SK-N-SH (cell line): ENCODE results near the gene RHOT1. TPM values are rescaled to one million over a fixed set of nuclear protein-coding genes. Genes with fewer than 3 reads are reported as not detected.

ENCODE experiments used
- CTCF ChIA-PET: fragments of 300-600, 350-600 bp; formaldehyde crosslinking; extraction: SDS; loops from one replicate; lab custom pipeline; 2021; lab: Yijun Ruan, JAX
- POLR2A ChIA-PET: fragments of 350-600 bp; sonication (Branson Sonifier 250); formaldehyde crosslinking; extraction: SDS; loops from one replicate; lab custom pipeline; 2020; ENCODE audit warnings: antibody characterized with exemption, inconsistent platforms; lab: Yijun Ruan, JAX
- DNase-seq: peaks from one replicate; pipeline ENCODE4 v3.0.0; 2012
- H2AFZ ChIP-seq: fragments of 200-600 bp; sonication (generic); 2 replicates; pipeline ENCODE4 v1.8.1; 2016; ENCODE audit warnings: antibody characterized with exemption, mild to moderate bottlenecking, low read depth
- H3F3A ChIP-seq: fragments of 200-600 bp; sonication (generic); replicated peaks from 2 replicates; pipeline ENCODE3; 2016; ENCODE audit warnings: antibody characterized with exemption, mild to moderate bottlenecking; ENCODE audit not compliant: insufficient read depth
- H3K27ac ChIP-seq, 2 experiments: fragments of 200-500 bp in 1 of 2; fragments of 200-600 bp in 1 of 2; sonication (Bioruptor generic) in 1 of 2; sonication (generic), shearing (Covaris generic) in 1 of 2; 2 replicates each; pipeline versions ENCODE4 v1.5.1 to v1.6.1; 2014 to 2016; ENCODE audit warnings: low read depth in 2 of 2, inconsistent platforms in 1 of 2, low read length in 1 of 2, mild to moderate bottlenecking in 1 of 2, mixed read lengths in 1 of 2
- H3K27me3 ChIP-seq: fragments of 200-600 bp; sonication (generic), shearing (Covaris generic); 2 replicates; pipeline ENCODE4 v1.6.1; 2016; ENCODE audit warnings: mixed run types; ENCODE audit not compliant: insufficient read depth
- H3K36me3 ChIP-seq, 2 experiments: fragments of 200-500 bp in 1 of 2; fragments of 200-600 bp in 1 of 2; sonication (Bioruptor generic) in 1 of 2; sonication (generic) in 1 of 2; replicated peaks in 1 of 2; 2 replicates each; pipeline versions ENCODE3 to v1.5.1; 2014 to 2016; ENCODE audit warnings: low read length in 1 of 2, mild to moderate bottlenecking in 1 of 2; ENCODE audit not compliant: insufficient read depth in 2 of 2, control insufficient read depth in 1 of 2
- H3K4me1 ChIP-seq, 2 experiments: fragments of 200-500 bp in 1 of 2; fragments of 200-600 bp in 1 of 2; sonication (Bioruptor generic) in 1 of 2; sonication (generic), shearing (Covaris generic) in 1 of 2; 2 replicates each; pipeline versions ENCODE4 v1.5.1 to v1.6.1; 2014 to 2016; ENCODE audit warnings: low read depth in 1 of 2, low read length in 1 of 2, mixed run types in 1 of 2; ENCODE audit not compliant: insufficient read depth in 2 of 2, control insufficient read depth in 1 of 2
- H3K4me2 ChIP-seq: fragments of 200-600 bp; sonication (generic), shearing (Covaris generic); 2 replicates; pipeline ENCODE4 v1.6.1; 2017; ENCODE audit warnings: mixed run types
- H3K4me3 ChIP-seq, 2 experiments: fragments of 200-500 bp in 1 of 2; fragments of 200-600 bp in 1 of 2; sonication (Bioruptor generic) in 1 of 2; sonication (generic), shearing (Covaris generic) in 1 of 2; 2 replicates each; pipeline versions ENCODE4 v1.5.1 to v1.8.1; 2014 to 2016; ENCODE audit warnings: low read depth in 2 of 2, inconsistent platforms in 1 of 2, low read length in 1 of 2, mild to moderate bottlenecking in 1 of 2, mixed read lengths in 1 of 2, moderate library complexity in 1 of 2
- H3K79me2 ChIP-seq: fragments of 200-600 bp; sonication (generic); 2 replicates; pipeline ENCODE4 v1.8.1; 2017; ENCODE audit warnings: mild to moderate bottlenecking; ENCODE audit not compliant: insufficient read depth
- H3K9ac ChIP-seq: fragments of 200-600 bp; sonication (generic); 2 replicates; pipeline ENCODE4 v1.6.1; 2017; ENCODE audit warnings: mixed run types
- H3K9me2 ChIP-seq: fragments of 200-600 bp; sonication (generic); 2 replicates; pipeline ENCODE4 v1.6.1; 2017; ENCODE audit warnings: mixed run types
- H3K9me3 ChIP-seq: fragments of 200-600 bp; sonication (generic); 2 replicates; pipeline ENCODE4 v1.6.1; 2017; ENCODE audit warnings: mixed run types, mild to moderate bottlenecking, moderate library complexity
- H4K20me1 ChIP-seq: fragments of 200-600 bp; sonication (generic); 2 replicates; pipeline ENCODE4 v1.6.1; 2017; ENCODE audit warnings: mild to moderate bottlenecking, mixed run types; ENCODE audit not compliant: insufficient read depth
- EP300 ChIP-seq, 2 experiments: IDR thresholded peaks; 2 replicates each; pipeline versions ENCODE4 v1.4.0 to v1.6.1; 2012; ENCODE audit warnings: borderline replicate concordance in 1 of 2, low read depth in 1 of 2, low read length in 1 of 2
- EZH2phosphoT487 ChIP-seq: fragments of 200-600 bp; sonication (generic); IDR thresholded peaks from 2 replicates; pipeline ENCODE4 v1.6.1; 2017; ENCODE audit warnings: low read depth, mixed run types, mild to moderate bottlenecking, antibody characterized with exemption, moderate library complexity, borderline replicate concordance
- FOSL2 ChIP-seq: IDR thresholded peaks from 2 replicates; pipeline ENCODE4 v1.4.0; 2012; ENCODE audit warnings: low read depth, mild to moderate bottlenecking, moderate library complexity, borderline replicate concordance
- GATA2 ChIP-seq: sonication (generic); formaldehyde crosslinking; IDR thresholded peaks from 2 replicates; pipeline ENCODE4 v1.5.0; 2020; ENCODE audit warnings: mild to moderate bottlenecking, missing genetic modification reagents
- IRF3 ChIP-seq: fragments of 150-350 bp; IDR thresholded peaks from 2 replicates; pipeline ENCODE4 v1.6.1; 2016; ENCODE audit warnings: mild to moderate bottlenecking, low read depth, low read length
- MAX ChIP-seq: IDR thresholded peaks from 2 replicates; pipeline ENCODE4 v1.4.0; 2012; ENCODE audit warnings: low read depth
- MEF2A ChIP-seq: IDR thresholded peaks from 2 replicates; pipeline ENCODE4 v1.4.0; 2012; ENCODE audit warnings: low read depth, borderline replicate concordance
- NRF1 ChIP-seq: IDR thresholded peaks from 2 replicates; pipeline ENCODE4 v1.6.1; 2012; ENCODE audit warnings: low read depth, mild to moderate bottlenecking, low read length
- PBX3 ChIP-seq: IDR thresholded peaks from 2 replicates; pipeline ENCODE4; 2012
- RAD21 ChIP-seq: IDR thresholded peaks from 2 replicates; pipeline ENCODE4 v1.6.1; 2012; ENCODE audit warnings: mild to moderate bottlenecking, low read length
- SIN3A ChIP-seq: IDR thresholded peaks from 2 replicates; pipeline ENCODE4 v1.6.1; 2012; ENCODE audit warnings: low read depth, mild to moderate bottlenecking, low read length, moderate library complexity, borderline replicate concordance
- SMC3 ChIP-seq: IDR thresholded peaks from 2 replicates; pipeline ENCODE4 v1.6.1; 2012; ENCODE audit warnings: low read depth, low read length, improper control_type of control experiment
- TCF12 ChIP-seq: IDR thresholded peaks from 2 replicates; pipeline ENCODE4 v1.4.0; 2012
- USF1 ChIP-seq: IDR thresholded peaks from 2 replicates; pipeline ENCODE4 v1.4.0; 2012; ENCODE audit warnings: low read depth, borderline replicate concordance
- WGBS: methylation state at CpG from one replicate; pipeline ENCODE4 v1.1.6; 2017; ENCODE audit warnings: low lambda C conversion rate; 5-methylcytosine and 5-hydroxymethylcytosine counted together
- polyA plus RNA-seq, 3 experiments: library from polyadenylated mRNA; depleted of rRNA; stranded (reverse); fragments of >200 nt; gene quantifications; 2 replicates each; pipeline ENCODE4 v1.2.3, GENCODE V29; 2012
- TF ChIP-seq, protein P1 (sequence below): IDR thresholded peaks from 2 replicates; pipeline ENCODE4 v1.6.1; 2012; ENCODE audit warnings: mild to moderate bottlenecking, low read depth, low read length, moderate library complexity
- TF ChIP-seq, protein P2 (sequence below): IDR thresholded peaks from 2 replicates; pipeline ENCODE4 v1.4.0; 2012; ENCODE audit warnings: low read depth, borderline replicate concordance

The RHOT1 gene
- polyA plus RNA-seq, 1 of the 3 experiments (the other 2 are of a cell fraction), result 25.0 TPM

GRCh38 chr17:32116937-32117336, 25.4 kb upstream of the RHOT1 start (continued):
- no peak for TF ChIP-seq EP300 (IDR thresholded peaks at IDR 0.05; ENCODE audit: borderline replicate concordance in 1 of 2, low read depth in 1 of 2, low read length in 1 of 2)
- TF ChIP-seq, protein P1, sequence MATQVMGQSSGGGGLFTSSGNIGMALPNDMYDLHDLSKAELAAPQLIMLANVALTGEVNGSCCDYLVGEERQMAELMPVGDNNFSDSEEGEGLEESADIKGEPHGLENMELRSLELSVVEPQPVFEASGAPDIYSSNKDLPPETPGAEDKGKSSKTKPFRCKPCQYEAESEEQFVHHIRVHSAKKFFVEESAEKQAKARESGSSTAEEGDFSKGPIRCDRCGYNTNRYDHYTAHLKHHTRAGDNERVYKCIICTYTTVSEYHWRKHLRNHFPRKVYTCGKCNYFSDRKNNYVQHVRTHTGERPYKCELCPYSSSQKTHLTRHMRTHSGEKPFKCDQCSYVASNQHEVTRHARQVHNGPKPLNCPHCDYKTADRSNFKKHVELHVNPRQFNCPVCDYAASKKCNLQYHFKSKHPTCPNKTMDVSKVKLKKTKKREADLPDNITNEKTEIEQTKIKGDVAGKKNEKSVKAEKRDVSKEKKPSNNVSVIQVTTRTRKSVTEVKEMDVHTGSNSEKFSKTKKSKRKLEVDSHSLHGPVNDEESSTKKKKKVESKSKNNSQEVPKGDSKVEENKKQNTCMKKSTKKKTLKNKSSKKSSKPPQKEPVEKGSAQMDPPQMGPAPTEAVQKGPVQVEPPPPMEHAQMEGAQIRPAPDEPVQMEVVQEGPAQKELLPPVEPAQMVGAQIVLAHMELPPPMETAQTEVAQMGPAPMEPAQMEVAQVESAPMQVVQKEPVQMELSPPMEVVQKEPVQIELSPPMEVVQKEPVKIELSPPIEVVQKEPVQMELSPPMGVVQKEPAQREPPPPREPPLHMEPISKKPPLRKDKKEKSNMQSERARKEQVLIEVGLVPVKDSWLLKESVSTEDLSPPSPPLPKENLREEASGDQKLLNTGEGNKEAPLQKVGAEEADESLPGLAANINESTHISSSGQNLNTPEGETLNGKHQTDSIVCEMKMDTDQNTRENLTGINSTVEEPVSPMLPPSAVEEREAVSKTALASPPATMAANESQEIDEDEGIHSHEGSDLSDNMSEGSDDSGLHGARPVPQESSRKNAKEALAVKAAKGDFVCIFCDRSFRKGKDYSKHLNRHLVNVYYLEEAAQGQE, result no peak
- no peak for TF ChIP-seq RAD21

GRCh38 chr17:32117399-32117798, 24.9 kb upstream of the RHOT1 start:
- CTCF ChIA-PET, result no interaction called here
- no peak overlapping the region for H2AFZ ChIP-seq

More at GRCh38 chr17:32117399-32117798, 24.9 kb upstream of the RHOT1 start:
- POLR2A ChIA-PET, result no interaction called here
- H3F3A ChIP-seq, result no peaks in the 10 kb centered on the region
- no peaks in the 10 kb centered on the region for H3K9me2 ChIP-seq
- H3K27me3 ChIP-seq, result no peaks in the 10 kb centered on the region; the same call in 1 of the 2 replicates
- WGBS, result 78% methylated on average over 8 of the region's 8 CpGs
- no peaks in the 10 kb centered on the region for H3K36me3 ChIP-seq
- no peaks in the 10 kb centered on the region for H3K9me3 ChIP-seq
- H3K9ac ChIP-seq, result no peak overlapping the region
- no peaks in the 10 kb centered on the region for H3K79me2 ChIP-seq
- TF ChIP-seq TCF12 (no peak), SIN3A (no peak), IRF3 (no peak), PBX3 (no peak), EZH2phosphoT487 (no peak), SMC3 (no peak), EP300 (IDR thresholded peaks at IDR 0.05; ENCODE audit: borderline replicate concordance in 1 of 2, low read depth in 1 of 2, low read length in 1 of 2) (no peak), MAX (no peak), RAD21 (no peak), MEF2A (no peak), NRF1 (no peak), USF1 (no peak), FOSL2 (no peak), GATA2 (no peak)
- TF ChIP-seq, protein P2, sequence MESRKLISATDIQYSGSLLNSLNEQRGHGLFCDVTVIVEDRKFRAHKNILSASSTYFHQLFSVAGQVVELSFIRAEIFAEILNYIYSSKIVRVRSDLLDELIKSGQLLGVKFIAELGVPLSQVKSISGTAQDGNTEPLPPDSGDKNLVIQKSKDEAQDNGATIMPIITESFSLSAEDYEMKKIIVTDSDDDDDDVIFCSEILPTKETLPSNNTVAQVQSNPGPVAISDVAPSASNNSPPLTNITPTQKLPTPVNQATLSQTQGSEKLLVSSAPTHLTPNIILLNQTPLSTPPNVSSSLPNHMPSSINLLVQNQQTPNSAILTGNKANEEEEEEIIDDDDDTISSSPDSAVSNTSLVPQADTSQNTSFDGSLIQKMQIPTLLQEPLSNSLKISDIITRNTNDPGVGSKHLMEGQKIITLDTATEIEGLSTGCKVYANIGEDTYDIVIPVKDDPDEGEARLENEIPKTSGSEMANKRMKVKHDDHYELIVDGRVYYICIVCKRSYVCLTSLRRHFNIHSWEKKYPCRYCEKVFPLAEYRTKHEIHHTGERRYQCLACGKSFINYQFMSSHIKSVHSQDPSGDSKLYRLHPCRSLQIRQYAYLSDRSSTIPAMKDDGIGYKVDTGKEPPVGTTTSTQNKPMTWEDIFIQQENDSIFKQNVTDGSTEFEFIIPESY, result no peak
- no peaks in the 10 kb centered on the region for H4K20me1 ChIP-seq
- H3K4me2 ChIP-seq, result no peak overlapping the region
- H3K4me3 ChIP-seq, result no peak overlapping the region
- H3K4me1 ChIP-seq, result peaks cover 0 to 4% of the 10 kb centered on the region in 2 experiments; a peak in 1 of 4 replicates
- no peak for DNase-seq
- no peak overlapping the region for H3K27ac ChIP-seq
